Epithelial cell of proximal tubule (primary cell): ENCODE measurements around the gene SLC16A13. TPM values are rescaled to one million over a fixed set of nuclear protein-coding genes. Genes with fewer than 3 reads are reported as not detected.

Source experiments
- DNase-seq: peaks from one replicate; pipeline ENCODE4 v3.0.0-alpha.2; 2011; ENCODE audit warnings: low read depth
- H3K4me3 ChIP-seq: 2 replicates; pipeline ENCODE4 v1.5.1; 2011; ENCODE audit warnings: low read depth, mild to moderate bottlenecking, low read length
- CTCF ChIP-seq: conservative IDR thresholded peaks from 2 replicates; pipeline ENCODE4 v1.5.1; 2012; ENCODE audit warnings: low read depth, mild to moderate bottlenecking, low read length
- total RNA-seq: library from RNA; depleted of rRNA; stranded (reverse); fragments of >200 nt; gene quantifications from 2 replicates; pipeline ENCODE4 v1.2.3, GENCODE V29; 2015

The SLC16A13 gene
- total RNA-seq, 1 donor from 2014 or later: 3.1 TPM

DNA sequence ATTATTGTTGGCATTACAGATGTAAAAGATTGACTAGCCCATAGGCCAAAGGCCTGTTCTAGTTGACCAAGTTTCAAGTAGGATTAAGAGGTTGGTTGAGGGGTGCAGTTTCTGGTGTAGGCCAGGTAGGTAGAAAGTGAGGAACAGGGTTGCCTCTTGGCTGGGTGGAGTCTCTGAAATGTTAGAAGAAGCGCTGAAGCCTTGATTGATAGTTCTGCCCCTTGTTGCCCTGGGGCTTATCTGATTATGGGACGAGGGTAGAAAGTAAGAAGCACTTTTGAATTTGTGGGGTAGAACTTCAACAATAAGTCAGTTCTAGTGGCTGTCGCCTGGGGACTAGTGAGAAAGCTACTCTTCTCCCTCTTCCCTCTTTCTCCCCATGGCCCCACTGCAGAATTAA, 6.7 kb upstream of the SLC16A13 start:
- H3K4me3 ChIP-seq: no peak overlapping the region
- no peak for TF ChIP-seq CTCF
- DNase-seq: no peak

DNA sequence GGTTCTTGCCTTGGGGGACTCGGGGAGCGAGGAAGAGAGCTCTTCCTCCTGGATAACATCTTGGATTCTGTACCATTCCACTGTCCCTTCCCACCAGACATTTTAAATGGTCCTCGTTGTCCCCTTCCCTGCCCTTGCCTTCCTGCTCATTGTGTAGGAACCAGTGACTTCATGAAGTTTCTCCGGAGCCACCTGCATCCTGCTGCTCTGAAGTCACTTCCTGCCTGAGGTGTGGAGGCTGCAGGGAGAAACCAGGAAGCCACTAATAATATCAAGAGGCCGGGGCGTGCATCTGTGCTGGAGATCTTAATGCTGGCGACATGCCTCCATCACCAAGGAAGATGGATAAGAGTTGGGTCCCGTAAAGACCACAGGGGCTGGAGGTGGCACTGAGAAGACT, 6.2 kb upstream of the SLC16A13 start:
- no peak for TF ChIP-seq CTCF
- H3K4me3 ChIP-seq: no peak overlapping the region
- DNase-seq: no peak

DNA sequence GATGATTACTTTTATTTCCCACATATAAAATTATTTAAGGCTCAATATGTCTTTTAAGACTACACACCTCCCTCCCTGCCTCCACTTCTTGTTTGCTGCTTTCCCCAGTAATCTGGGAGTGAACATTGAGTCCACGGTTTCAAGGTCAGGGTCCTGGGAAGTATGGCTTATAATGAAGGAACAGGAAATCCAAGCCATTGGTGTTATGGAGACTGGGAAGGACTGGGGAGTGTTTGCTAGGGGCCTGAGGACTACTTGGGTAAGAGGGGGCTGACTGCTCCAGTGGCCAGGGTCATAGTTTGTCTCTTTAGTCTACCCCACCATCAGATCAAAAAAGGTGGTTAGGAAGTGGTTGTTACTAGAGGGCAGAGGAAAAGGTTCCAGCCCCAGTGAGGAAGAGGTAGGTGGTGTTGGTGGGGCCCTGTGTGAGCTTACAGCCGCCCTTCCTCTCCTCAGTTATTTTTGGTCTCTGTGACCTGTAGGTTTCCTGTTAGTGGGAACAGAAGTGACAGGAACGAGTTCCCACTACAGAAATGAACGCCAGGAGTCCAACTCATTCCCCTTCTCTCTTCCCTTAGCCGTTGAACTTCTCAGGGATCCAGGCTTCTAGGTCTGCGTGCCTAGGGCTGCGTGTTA, 742 bp upstream of the SLC16A13 start:
- no peak for TF ChIP-seq CTCF
- peak overlapping the region; percentile 59 for H3K4me3 ChIP-seq
- DNase-seq: no peak

- TF ChIP-seq CTCF: no peak
- DNase-seq: no peak
- no peak overlapping the region for H3K4me3 ChIP-seq
These were observed 2.4 kb downstream of the SLC16A13 start for GRCh38 chr17:7038025-7038862.

- no peak for TF ChIP-seq CTCF
- no peak overlapping the region for H3K4me3 ChIP-seq
- no peak for DNase-seq
These were observed 4.0 kb downstream of the SLC16A13 start for GRCh38 chr17:7039832-7040231.

DNA sequence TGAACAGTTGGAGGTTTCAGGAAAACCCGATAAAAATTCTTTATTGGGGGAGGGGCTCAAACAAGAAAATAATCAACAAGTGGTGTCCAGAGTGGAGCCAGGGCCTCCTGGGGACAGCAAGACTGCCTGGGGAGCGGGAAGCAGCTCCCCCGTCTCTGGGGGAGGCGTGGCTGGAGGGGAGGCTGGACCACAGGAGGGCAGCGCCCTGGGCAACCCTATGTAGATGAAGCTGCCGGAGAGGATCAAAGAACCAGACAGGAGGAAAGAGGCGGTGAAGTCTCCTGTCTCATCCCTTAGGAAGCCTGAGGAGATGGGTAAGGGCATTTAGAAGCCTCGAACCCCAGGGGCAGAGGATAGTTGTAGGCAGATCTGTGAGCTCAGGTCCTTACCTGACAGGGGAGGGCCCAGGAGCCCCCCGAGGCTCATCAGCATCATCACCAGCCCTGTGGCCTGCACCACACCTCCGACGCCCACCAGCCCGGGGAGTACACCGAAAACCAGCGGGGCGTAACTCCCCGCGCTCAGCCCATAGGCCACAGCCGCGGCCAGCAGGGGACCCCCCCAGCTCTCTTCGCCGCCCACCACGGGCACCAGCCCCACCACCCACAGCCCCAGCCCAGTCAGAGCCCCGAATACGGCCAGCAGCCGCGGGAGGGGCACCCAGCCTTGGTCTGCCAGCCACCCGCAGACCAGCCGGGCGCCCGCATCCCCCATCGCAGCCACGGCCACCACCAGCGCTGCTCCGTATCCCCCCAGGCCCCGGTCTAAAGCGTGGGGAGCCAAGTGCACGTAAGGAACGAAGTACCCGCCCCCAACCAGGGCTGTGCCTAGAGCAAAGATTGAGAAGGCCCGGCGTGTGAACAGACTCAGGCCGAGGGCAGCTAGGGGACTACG, 6.0 kb downstream of the SLC16A13 start:
- no peak overlapping the region for H3K4me3 ChIP-seq
- no peak for TF ChIP-seq CTCF
- DNase-seq: no peak
